SK-N-MC (cell line): ENCODE data around the gene SPACDR.
"Not testable (repeated sequence)": the region's sequence is repeated elsewhere in the genome, so short reads cannot be mapped to it uniquely, and the experiment has no call there.

Source experiments
- EZH2 ChIP-seq: fragments of 200-600 bp; sonication (generic); IDR thresholded peaks from one replicate; pipeline ENCODE4 v1.6.1; 2017; ENCODE audit warnings: antibody characterized with exemption
- POLR2AphosphoS5 ChIP-seq: IDR thresholded peaks from 2 replicates; pipeline ENCODE4 v1.6.1; 2012; ENCODE audit warnings: mild to moderate bottlenecking, low read depth, low read length, borderline replicate concordance

DNA sequence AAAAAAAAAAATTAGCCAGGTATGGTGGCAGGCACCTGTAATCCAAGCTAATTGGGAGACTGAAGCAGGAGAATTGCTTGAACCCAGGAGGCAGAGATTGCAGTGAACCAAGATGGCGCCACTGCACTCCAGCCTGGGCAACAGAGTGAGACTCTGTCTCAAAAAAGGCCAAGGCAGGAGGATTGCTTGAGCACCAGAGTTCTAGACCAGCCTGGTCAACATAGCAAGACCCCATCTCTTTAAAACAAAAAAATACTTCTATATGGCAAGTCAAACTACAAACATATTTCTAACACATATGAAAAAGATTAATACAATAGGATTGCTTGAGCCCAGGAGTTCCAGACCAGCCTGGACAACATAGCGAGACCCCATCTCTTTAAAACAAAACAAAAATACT is 36.7 kb upstream of the SPACDR start:
- not testable (repeated sequence) for TF ChIP-seq POLR2AphosphoS5, EZH2
